Left ventricle myocardium inferior (tissue), 1 donor: ENCODE results near the gene NRF1. TPM values are rescaled to one million over a fixed set of nuclear protein-coding genes. Genes with fewer than 3 reads are reported as not detected.

Experiments
- DNase-seq: peaks from one replicate; pipeline ENCODE4 v3.0.0-alpha.2; 2020
- H3K27ac ChIP-seq: fragments of 200-600 bp; replicated peaks from 2 replicates; pipeline ENCODE4 v1.8.0; 2021
- H3K27me3 ChIP-seq: fragments of 200-600 bp; 2 replicates; pipeline ENCODE4 v1.8.0; 2021; ENCODE audit warnings: low read depth
- H3K36me3 ChIP-seq: fragments of 200-600 bp; 2 replicates; pipeline ENCODE4 v1.8.0; 2021
- H3K4me1 ChIP-seq: fragments of 200-600 bp; 2 replicates; pipeline ENCODE4 v1.8.0; 2021
- H3K4me3 ChIP-seq: fragments of 200-600 bp; 2 replicates; pipeline ENCODE4 v1.8.0; 2021; ENCODE audit warnings: mild to moderate bottlenecking, moderate library complexity
- H3K9me3 ChIP-seq: fragments of 200-600 bp; replicated peaks from 2 replicates; pipeline ENCODE4 v1.8.0; 2021
- intact Hi-C: fragments of 100-400 bp; cut with micrococcal nuclease; formaldehyde crosslinking; loops from one replicate; pipeline ENCODE4 v1.11.0; 2022
- total RNA-seq: library from RNA; stranded (reverse); fragmentation: NEBNext Ultra II Directional; extraction: Animal tissue kit (Norgen Biotek cat#: 25700); gene quantifications from one replicate; pipeline ENCODE4 v1.2.1, GENCODE V29; 2021
- TF ChIP-seq, protein P1 (sequence below): fragments of 200-600 bp; IDR thresholded peaks from 2 replicates; pipeline ENCODE4 v1.8.0; 2021; ENCODE audit warnings: antibody characterized with exemption, mild to moderate bottlenecking, borderline replicate concordance
- donor health status: DM: no; HTN: yes; CAD: no; lungs with severe emphysema.

NRF1 gene
- total RNA-seq, 1 donor from 2014 or later, result 9.6 TPM

DNA sequence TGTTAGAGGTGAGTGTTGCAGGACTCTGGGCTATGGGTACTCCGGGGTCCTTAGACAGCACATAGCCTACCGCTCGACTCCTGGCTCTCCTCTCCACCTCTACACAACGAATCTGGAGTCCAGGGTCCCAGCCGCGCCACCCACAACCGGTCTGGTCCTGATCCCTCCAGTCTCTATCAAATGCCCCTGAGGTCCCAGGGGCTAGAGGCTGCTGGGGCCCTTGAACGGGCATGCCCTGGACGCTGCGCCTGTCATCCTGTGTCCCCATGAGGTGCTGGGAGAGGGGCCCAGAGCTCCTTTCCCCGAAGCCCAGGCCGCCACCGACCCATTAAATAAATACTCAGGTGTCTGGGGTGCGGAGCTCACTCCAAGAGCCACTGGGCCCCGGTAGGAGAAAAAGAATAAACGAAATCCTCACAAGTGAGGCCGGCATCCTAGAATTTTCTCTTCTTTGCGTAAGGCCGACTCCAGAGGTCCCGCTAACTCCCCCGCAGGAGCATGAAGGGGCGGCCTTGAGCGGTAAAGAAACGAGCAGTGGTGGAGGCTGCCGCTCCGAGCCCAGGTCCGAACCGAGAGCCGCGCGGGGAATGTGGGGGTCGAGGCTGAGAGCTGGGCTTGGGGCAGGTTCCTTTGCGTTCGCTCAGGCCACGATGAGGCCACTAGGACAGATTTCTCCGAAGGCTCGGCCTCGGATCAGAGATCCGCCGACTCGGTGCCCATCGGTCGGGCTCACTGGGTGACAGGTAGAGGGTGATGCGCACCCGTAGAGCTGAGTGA, 166.7 kb downstream of the NRF1 start:
- Histone ChIP-seq H3K27ac (no peak overlapping the region), H3K9me3 (no peaks in the 10 kb centered on the region), H3K36me3 (no peaks in the 10 kb centered on the region), H3K27me3 (peaks cover 99% of the 10 kb centered on the region), H3K4me3 (peak overlapping the region; percentile 62), H3K4me1 (peaks cover 50% of the 10 kb centered on the region)
- TF ChIP-seq, protein P1, sequence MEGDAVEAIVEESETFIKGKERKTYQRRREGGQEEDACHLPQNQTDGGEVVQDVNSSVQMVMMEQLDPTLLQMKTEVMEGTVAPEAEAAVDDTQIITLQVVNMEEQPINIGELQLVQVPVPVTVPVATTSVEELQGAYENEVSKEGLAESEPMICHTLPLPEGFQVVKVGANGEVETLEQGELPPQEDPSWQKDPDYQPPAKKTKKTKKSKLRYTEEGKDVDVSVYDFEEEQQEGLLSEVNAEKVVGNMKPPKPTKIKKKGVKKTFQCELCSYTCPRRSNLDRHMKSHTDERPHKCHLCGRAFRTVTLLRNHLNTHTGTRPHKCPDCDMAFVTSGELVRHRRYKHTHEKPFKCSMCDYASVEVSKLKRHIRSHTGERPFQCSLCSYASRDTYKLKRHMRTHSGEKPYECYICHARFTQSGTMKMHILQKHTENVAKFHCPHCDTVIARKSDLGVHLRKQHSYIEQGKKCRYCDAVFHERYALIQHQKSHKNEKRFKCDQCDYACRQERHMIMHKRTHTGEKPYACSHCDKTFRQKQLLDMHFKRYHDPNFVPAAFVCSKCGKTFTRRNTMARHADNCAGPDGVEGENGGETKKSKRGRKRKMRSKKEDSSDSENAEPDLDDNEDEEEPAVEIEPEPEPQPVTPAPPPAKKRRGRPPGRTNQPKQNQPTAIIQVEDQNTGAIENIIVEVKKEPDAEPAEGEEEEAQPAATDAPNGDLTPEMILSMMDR, result no peak
- intact Hi-C loops, result no loop called here
- no peak for DNase-seq

DNA sequence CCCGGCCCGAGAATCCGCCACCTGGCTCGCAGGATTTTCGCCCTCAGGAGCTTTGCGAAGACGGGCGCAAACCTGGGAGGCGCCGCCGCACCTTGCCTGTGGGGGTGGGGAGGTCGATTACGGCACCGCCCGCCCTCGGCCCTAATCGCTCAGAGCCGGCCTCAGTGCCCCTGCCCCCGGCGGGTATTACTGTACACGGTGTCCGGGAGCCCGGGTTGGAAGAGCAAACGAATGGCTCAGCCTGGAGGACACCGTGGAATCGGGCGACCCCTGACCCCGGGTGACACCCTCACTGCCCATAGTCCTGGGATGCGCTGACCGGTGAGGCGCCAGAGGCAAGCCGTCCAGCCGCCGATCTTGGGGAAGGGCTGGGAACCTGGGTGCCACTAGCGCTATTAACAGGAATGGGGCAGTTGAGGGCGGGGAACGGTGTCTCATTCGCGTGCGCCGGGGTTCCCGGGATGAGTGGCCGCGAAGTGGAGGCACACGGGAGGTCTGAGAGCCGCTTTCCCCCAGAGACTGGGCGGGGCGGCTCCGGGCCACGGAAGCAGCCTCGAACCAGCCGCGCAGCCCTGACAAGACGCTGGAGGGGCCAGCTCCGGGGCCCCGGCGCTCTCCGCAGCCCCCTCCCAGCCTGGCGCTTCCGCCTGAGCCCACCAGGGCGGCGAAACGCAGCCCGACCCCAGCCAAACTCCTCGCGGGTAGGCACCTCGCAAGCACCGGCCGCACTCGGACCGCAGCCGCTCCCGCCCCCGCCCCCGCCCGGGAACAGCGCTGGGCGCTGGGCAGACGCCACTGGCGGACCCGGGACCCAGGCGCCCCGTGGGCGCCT, 167.5 kb downstream of the NRF1 start:
- H3K36me3 ChIP-seq, result no peaks in the 10 kb centered on the region
- no peak for DNase-seq
- peak overlapping the region; percentile 62 for H3K4me3 ChIP-seq
- H3K27ac ChIP-seq, result no peak overlapping the region
- intact Hi-C loops, result no loop called here
- H3K9me3 ChIP-seq, result no peaks in the 10 kb centered on the region
- H3K4me1 ChIP-seq, result peaks cover 56% of the 10 kb centered on the region
- peaks cover 100% of the 10 kb centered on the region for H3K27me3 ChIP-seq
- TF ChIP-seq, protein P1, result no peak

DNA sequence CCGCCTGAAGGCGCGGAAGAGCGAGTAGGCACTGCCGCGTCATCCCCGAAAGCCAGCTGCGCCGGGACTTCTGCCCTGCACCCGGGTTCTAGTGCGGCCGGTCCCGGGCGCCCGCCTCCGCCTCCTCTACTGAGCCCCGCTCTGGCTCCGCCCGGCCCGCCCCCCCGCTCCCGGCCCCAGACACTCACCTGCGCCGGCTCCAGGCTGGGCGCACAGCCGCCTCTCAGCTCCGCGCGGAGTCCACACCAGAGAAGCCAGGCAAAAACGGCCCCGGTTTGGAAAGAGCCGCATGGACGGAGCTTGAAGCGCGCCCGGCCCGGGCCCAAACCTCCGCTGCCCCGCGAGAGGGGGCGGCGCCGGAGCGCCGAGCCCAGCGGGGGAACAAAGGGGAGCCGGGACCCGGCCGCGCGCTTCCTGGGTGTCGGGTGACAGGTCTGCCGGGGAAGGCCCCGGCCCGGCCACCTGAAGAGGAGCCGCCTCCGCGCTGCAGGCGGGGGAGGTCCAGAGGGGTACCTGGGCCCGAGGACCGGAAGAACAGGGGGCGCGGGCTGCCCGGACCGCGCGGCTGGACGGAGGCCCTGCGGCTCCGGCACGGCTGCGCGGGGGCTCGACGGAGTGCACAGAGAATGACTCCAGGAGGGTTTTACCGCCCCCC, 168.2 kb downstream of the NRF1 start:
- DNase-seq, result no peak
- Histone ChIP-seq H3K27ac (no peak overlapping the region), H3K4me3 (peak overlapping the region; percentile 62), H3K4me1 (peaks cover 61% of the 10 kb centered on the region), H3K9me3 (no peaks in the 10 kb centered on the region), H3K36me3 (no peaks in the 10 kb centered on the region), H3K27me3 (peaks cover 100% of the 10 kb centered on the region)
- TF ChIP-seq, protein P1, result no peak
- intact Hi-C loops, result no loop called here

DNA sequence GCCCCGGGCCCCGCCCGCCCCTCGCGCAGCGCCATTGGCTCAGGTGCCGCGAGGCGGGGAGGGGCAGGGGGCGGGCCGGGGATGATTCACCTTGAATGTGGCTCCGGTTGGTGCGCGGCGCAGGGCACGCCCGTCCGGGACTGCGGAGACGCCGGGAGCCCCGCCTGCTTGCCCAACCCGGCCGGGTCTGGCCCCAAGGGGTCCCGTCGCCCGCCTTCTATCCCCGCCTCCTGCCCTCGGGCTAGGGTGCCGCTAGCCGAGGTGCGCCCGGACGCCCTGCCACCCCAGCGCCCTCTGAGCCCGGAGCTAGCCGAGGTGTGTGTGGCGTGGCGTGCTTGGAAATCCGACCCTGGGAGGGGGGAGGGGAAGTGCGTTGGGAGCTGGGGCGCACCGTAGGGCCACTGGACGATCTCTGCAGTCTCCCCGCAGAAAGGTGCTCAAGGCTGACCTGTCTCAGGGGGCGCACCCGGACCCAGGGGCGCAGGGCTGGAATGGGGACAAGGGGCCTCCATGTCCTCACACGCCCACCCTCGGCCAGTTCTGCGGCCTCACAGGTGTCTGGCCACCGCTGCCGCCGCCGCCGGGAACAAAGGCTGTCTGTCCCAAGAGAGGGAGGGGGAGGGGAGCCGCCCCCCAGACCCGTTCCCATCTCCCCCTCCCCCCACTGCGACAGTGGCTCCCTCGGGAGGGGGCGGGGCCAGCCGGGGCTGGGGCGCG, 168.9 kb downstream of the NRF1 start:
- H3K27ac ChIP-seq, result no peak overlapping the region
- H3K36me3 ChIP-seq, result no peaks in the 10 kb centered on the region
- peaks cover 68% of the 10 kb centered on the region for H3K4me1 ChIP-seq
- intact Hi-C loops, result no loop called here
- H3K27me3 ChIP-seq, result peaks cover 100% of the 10 kb centered on the region
- DNase-seq, result no peak
- TF ChIP-seq, protein P1, result no peak
- no peaks in the 10 kb centered on the region for H3K9me3 ChIP-seq
- peak overlapping the region; percentile 62 for H3K4me3 ChIP-seq
